WERI-Rb-1 (cell line): ENCODE data around the gene FN1.
"Not testable (repeated sequence)": the region's sequence is repeated elsewhere in the genome, so short reads cannot be mapped to it uniquely, and the experiment has no call there.

Experiments
- DNase-seq: peaks from one replicate; pipeline ENCODE4 v3.0.0-alpha.2; 2020
- H3K27ac ChIP-seq: fragments of 250-450 bp; sonication (Bioruptor Pico); 2 replicates; pipeline ENCODE4 v1.5.1; 2020; ENCODE audit warnings: mild to moderate bottlenecking, moderate library complexity
- H3K27me3 ChIP-seq: fragments of 250-450 bp; sonication (Bioruptor Pico); 2 replicates; pipeline ENCODE4 v1.5.1; 2021; ENCODE audit warnings: mild to moderate bottlenecking, low read depth, moderate library complexity; ENCODE audit not compliant: insufficient read depth, severe bottlenecking
- H3K36me3 ChIP-seq: fragments of 250-450 bp; sonication (Bioruptor Pico); 2 replicates; pipeline ENCODE4 v1.5.1; 2020; ENCODE audit warnings: mild to moderate bottlenecking, moderate library complexity
- H3K4me3 ChIP-seq: 2 replicates; pipeline ENCODE4 v1.5.1; 2011; ENCODE audit warnings: low read depth, mild to moderate bottlenecking, control low read depth, low read length
- H3K9me3 ChIP-seq: fragments of 250-450 bp; sonication (Bioruptor Pico); 2 replicates; pipeline ENCODE4 v1.5.1; 2021; ENCODE audit warnings: mild to moderate bottlenecking, moderate library complexity; ENCODE audit not compliant: severe bottlenecking
- CTCF ChIP-seq: IDR thresholded peaks from 2 replicates; pipeline ENCODE4 v1.5.1; 2011; ENCODE audit warnings: low read depth, mild to moderate bottlenecking, control low read depth, inconsistent platforms, low read length

The FN1 gene

GRCh38 chr2:215409331-215410127 is 26.3 kb downstream of the FN1 start:
- Histone ChIP-seq H3K4me3 (no peak overlapping the region), H3K36me3 (no peaks in the 10 kb centered on the region), H3K27ac (no peak overlapping the region), H3K9me3 (no peaks in the 10 kb centered on the region), H3K27me3 (no peaks in the 10 kb centered on the region)
- no peak for TF ChIP-seq CTCF
- no peak for DNase-seq

GRCh38 chr2:215408441-215408840 is 27.4 kb downstream of the FN1 start:
- H3K4me3 ChIP-seq, H3K27ac ChIP-seq, H3K9me3 ChIP-seq, H3K27me3 ChIP-seq, H3K36me3 ChIP-seq, DNase-seq: not testable (repeated sequence)

- H3K36me3 ChIP-seq, result no peaks in the 10 kb centered on the region
- no peaks in the 10 kb centered on the region for H3K27me3 ChIP-seq
Measured at GRCh38 chr2:215407590-215408264, 28.1 kb downstream of the FN1 start.

GRCh38 chr2:215407061-215407460 is 28.8 kb downstream of the FN1 start:
- DNase-seq, result no peak
- no peak overlapping the region for H3K27ac ChIP-seq
- TF ChIP-seq CTCF, result no peak
- no peaks in the 10 kb centered on the region for H3K27me3 ChIP-seq
- H3K36me3 ChIP-seq, result no peaks in the 10 kb centered on the region
- no peaks in the 10 kb centered on the region for H3K9me3 ChIP-seq
- H3K4me3 ChIP-seq, result no peak overlapping the region

More at GRCh38 chr2:215407590-215408264, 28.1 kb downstream of the FN1 start:
- Histone ChIP-seq H3K4me3 (no peak overlapping the region), H3K27ac (no peak overlapping the region), H3K9me3 (no peaks in the 10 kb centered on the region)
- DNase-seq, result no peak
- no peak for TF ChIP-seq CTCF

GRCh38 chr2:215405722-215406581 is 29.9 kb downstream of the FN1 start:
- TF ChIP-seq CTCF, result no peak
- no peak overlapping the region for H3K27ac ChIP-seq
- no peaks in the 10 kb centered on the region for H3K36me3 ChIP-seq
- DNase-seq, result no peak
- H3K4me3 ChIP-seq, result no peak overlapping the region
- H3K9me3 ChIP-seq, result no peaks in the 10 kb centered on the region
- no peaks in the 10 kb centered on the region for H3K27me3 ChIP-seq

GRCh38 chr2:215404348-215405012 is 31.4 kb downstream of the FN1 start:
- Histone ChIP-seq H3K9me3 (no peaks in the 10 kb centered on the region), H3K4me3 (no peak overlapping the region), H3K27me3 (no peaks in the 10 kb centered on the region), H3K36me3 (no peaks in the 10 kb centered on the region), H3K27ac (no peak overlapping the region)
- no peak for DNase-seq
- no peak for TF ChIP-seq CTCF
